T47D (cell line): ENCODE measurements around the gene S1PR1.

ENCODE experiments used
- DNase-seq, 2 experiments: peaks; one replicate each; pipeline versions ENCODE4 v3.0.0 to v3.0.0-alpha.2; 2011 to 2012; ENCODE audit warnings: low read depth in 1 of 2, low spot score in 1 of 2
- JUND ChIP-seq: IDR thresholded peaks from 2 replicates; pipeline ENCODE4 v1.6.1; 2012; ENCODE audit warnings: low read depth
- in situ Hi-C: cut with HindIII; loops from 2 replicates; pipeline ENCODE4 v1.10.0; 2016; ENCODE audit warnings: low sequenced_read_pairs, low pct_unique_long_range_greater_than_20kb

Gene S1PR1

DNA sequence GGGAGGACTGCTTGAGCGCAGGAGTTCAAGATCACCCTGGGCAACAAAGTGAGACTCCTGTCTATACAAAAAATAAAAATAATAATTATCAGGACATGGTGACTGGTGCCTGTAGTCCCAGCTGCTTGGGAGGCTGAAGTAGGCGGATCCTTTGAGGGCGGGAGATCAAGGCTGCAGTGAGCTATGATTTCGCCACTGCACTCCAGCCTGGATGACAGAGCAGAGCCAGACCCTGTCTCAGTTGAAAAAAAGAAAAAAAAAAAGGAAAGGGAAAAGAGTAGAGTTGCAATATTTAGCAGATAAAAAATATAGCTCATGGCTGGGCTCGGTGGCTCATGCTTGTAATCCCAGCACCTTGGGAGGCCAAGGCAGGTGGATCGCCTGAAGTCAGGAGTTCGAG is 3.3 kb upstream of the S1PR1 start:
- DNase-seq = no peak
- in situ Hi-C loops = no loop called here
- TF ChIP-seq JUND = no peak

DNA sequence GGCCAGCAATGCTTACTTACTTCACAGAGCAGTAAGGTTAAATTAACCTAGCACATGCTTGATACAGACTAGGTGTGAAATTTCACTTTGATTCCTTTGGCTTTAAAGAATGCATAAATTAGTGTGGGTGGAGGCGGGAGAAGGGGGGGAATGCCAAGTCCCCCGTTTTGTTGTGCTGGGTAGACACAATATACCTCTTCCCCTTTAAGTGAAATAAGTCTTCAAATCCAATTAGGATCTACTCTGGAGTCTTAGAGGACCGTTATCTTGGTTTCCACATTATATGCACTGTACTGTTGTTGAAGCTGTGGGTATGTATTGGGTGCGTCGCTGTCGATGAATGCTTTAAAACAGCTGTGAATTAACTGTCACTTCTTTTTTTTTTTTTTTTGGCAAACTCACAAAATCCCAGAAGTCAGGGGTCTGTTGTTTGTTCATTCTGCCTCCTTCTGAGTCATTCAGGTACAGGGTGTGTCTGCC is 1.6 kb upstream of the S1PR1 start:
- TF ChIP-seq JUND = no peak
- no peak for DNase-seq
- in situ Hi-C loops = no loop called here

DNA sequence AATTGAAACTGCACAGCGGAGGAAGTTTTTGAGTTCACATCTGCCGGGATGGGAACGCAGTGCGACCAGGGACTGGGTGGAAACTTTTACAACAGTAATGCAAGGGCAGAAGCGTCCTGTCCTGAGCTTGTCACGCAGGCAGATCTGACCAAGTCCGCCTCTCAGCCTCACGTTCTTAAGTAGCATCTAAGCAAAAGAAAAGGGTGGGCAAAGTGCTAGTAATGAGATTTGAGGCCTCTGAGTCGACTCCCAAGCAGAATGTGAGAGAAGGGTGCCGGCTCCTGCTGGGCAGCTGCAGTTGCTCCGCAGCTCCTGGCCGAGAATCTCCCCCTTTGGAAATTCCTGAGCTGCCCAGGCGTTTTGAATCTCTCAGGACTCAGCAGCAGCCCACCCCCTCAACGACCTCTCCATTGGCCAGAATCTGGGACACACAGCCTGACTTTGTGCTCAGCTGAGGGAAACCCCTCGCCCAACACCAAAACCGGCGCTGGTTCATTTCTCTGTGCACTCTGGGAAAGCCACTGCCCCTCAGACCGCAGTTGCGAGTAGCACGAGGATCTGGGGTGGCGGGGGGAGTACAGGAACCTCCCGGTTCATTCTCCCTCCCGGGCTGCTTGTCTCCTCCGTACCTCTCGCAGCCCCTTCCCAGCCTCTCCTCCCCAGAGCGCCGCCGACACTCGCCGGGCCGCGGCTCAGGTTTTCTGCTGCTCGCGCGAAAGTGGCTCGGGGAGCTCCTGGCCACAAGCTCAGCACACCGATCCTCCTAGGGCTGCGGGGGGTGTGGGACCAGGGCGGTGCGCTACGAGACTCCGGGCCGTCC is 913 bp upstream of the S1PR1 start:
- TF ChIP-seq JUND = no peak
- in situ Hi-C loops = no loop called here
- DNase-seq = peak in 1 of 2 experiments; percentile 12

DNA sequence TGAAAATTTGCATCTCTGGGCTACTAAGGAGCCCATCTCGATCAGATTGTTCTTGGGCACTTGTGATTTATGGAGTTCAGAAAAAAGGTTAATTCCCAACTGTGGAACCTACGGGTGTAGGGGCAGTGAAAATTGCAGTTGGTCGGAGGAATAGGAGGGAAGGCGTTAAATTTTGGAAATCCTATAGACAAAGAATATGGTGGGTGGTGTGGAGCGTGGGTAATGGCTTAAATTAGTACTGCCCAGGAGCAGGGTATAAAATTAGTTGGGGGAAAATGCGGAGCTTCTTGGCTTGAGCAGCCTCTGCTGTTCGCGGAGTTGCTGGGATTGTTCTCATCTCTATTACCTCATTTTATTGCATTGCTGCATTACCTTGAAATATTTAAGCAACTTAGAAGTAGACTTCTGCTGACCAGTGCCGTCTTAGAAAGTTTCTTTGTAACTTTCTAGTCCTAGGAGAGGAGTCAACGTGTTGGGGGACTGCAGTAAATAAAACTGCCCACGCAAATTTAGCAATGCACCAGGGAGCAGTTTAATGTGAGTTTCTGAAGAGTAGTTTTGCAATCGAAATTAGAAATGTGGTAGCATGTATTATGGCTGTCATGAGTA is 514 bp downstream of the S1PR1 start:
- TF ChIP-seq JUND = no peak
- in situ Hi-C loops = no loop called here
- DNase-seq = no peak

DNA sequence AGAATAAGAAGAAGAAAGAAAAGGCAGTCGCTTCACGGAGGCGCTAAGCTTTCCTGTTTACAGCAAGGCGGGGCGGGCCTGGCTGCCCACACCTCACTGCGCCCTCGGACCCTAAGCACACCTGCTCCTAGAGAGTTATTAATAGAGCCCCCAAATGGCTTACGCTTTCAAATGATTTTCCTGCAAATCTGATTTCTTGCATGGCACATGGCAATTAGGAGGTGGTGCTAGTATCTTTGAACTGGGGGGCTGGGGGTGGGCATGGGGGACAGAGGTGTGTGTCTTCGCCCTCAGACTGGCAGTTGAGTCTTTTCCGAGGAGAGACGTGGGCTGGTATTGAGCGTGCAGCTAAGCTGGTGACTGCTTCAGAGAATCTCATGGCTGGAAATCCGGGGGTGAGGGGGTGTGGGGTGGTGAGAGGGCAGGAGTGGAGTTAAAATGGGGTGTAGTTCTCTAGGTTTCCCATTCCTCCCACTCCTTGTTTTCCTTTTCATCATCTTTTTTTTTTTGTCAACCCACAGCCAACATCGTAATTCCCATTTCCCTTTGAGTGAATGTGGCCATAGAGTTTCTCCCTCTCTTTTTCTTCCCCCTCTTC is 1.3 kb downstream of the S1PR1 start:
- in situ Hi-C loops = no loop called here
- no peak for DNase-seq

DNA sequence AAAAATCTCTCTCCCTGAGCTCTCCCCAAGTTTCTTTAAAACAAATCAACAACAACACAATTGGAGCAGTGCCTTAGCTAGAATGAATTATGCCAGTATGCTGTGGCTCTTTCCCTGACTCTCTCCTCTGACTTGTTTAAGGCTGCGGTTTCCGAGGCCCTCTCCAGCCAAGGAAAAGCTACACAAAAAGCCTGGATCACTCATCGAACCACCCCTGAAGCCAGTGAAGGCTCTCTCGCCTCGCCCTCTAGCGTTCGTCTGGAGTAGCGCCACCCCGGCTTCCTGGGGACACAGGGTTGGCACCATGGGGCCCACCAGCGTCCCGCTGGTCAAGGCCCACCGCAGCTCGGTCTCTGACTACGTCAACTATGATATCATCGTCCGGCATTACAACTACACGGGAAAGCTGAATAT is 1.9 kb downstream of the S1PR1 start:
- in situ Hi-C loops = no loop called here
- peak; percentile 31 to 78 for DNase-seq
- no peak for TF ChIP-seq JUND

More for the DNA sequence above, 1.3 kb downstream of the S1PR1 start:
- no peak for TF ChIP-seq JUND

DNA sequence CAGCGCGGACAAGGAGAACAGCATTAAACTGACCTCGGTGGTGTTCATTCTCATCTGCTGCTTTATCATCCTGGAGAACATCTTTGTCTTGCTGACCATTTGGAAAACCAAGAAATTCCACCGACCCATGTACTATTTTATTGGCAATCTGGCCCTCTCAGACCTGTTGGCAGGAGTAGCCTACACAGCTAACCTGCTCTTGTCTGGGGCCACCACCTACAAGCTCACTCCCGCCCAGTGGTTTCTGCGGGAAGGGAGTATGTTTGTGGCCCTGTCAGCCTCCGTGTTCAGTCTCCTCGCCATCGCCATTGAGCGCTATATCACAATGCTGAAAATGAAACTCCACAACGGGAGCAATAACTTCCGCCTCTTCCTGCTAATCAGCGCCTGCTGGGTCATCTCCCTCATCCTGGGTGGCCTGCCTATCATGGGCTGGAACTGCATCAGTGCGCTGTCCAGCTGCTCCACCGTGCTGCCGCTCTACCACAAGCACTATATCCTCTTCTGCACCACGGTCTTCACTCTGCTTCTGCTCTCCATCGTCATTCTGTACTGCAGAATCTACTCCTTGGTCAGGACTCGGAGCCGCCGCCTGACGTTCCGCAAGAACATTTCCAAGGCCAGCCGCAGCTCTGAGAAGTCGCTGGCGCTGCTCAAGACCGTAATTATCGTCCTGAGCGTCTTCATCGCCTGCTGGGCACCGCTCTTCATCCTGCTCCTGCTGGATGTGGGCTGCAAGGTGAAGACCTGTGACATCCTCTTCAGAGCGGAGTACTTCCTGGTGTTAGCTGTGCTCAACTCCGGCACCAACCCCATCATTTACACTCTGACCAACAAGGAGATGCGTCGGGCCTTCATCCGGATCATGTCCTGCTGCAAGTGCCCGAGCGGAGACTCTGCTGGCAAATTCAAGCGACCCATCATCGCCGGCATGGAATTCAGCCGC is 2.5 kb downstream of the S1PR1 start:
- in situ Hi-C loops = no loop called here
- no peak for DNase-seq

DNA sequence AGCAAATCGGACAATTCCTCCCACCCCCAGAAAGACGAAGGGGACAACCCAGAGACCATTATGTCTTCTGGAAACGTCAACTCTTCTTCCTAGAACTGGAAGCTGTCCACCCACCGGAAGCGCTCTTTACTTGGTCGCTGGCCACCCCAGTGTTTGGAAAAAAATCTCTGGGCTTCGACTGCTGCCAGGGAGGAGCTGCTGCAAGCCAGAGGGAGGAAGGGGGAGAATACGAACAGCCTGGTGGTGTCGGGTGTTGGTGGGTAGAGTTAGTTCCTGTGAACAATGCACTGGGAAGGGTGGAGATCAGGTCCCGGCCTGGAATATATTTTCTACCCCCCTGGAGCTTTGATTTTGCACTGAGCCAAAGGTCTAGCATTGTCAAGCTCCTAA is 3.2 kb downstream of the S1PR1 start:
- TF ChIP-seq JUND = no peak
- in situ Hi-C loops = no loop called here
- DNase-seq = no peak

More for the DNA sequence above, 2.5 kb downstream of the S1PR1 start:
- no peak for TF ChIP-seq JUND

DNA sequence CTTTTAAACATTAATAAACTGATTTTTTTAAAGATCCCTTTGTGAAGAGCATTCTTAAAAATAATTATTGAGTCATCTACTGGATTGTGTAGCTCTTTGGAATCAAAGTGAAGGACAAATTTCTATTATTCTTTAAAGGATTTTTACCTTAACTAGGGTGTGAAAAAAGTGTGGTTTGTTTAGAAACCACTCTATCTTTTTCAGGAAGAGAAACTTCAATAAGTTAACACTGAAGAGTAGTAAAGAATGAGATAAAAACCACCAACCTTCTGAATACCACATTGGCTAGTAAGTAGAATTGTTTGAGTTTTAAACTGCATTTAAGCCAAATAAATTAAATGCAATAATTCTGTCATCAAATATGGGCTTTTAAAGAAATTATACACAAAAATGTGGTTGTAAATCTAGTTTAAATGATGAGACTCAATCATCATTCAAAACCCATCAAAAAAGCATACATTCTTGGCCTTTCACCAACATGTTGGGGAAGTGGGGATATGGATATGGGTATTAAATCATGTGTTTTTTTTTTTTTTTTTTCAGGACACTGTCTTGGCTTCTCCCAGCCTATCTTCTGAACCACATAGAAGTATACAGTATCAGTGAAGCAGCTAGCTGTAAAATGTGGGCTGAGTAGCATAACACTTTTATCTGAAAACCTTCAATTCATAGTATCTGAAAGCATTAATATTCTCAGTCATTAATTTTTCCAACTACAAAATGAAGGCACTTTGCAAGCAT is 4.8 kb downstream of the S1PR1 start:
- DNase-seq = no peak
- in situ Hi-C loops = no loop called here
- TF ChIP-seq JUND = no peak

DNA sequence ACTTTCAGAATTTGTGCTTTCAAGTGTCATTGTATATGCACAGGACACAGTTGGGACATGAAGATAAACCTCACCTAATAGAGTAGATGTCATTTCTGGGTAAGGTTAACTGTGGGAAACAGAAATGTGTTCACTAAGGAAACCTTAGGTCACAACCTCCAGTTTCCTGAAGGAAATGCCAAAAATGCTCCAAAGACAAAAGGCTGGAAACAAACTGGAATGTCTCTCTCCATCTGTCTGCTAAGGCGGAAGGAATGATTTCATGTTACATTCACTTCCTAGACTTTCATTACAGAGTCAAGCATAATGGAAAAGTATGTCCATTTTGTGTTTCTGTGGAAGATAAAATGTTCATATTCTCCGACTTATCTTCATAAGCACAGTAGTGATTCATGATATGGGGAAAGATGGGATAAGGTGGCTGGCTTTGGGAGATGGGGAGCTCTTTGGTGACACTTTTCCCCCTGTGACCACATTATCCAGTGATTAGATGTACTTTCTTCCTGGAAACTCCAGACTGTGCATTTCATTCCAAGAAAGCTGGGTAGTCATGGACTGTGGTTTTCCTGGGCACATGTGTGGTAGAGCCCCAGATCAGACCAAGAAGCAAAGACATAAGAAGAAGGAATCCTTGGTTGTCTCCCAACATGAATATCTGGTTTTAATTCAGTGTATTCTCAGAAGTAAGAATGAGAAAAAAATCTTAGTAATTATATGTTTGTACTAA is 5.7 kb downstream of the S1PR1 start:
- no peak for TF ChIP-seq JUND
- no peak for DNase-seq
- in situ Hi-C loops = no loop called here

DNA sequence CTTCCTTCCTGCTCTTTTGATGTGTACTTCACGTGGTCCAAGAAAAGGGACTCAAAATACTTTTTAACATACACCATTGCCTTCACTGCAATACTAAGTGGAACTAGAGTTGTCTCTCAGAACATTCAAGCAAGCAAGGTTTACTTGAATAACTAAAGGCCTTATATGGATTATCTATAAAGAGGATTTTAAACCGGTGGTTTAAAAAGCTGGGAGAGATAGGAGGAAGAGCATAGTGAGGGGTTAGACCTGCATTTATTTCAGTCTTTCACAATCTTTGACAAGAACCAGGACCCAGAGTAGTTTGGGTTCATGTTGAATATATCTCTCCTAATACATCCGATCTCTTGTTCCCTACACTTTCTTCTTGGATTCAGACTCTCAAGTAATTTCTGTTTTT is 6.9 kb downstream of the S1PR1 start:
- in situ Hi-C loops = no loop called here

More for the DNA sequence above, 6.9 kb downstream of the S1PR1 start:
- no peak for DNase-seq
- no peak for TF ChIP-seq JUND
